ENCODE data around the gene MRTFB.

DNA sequence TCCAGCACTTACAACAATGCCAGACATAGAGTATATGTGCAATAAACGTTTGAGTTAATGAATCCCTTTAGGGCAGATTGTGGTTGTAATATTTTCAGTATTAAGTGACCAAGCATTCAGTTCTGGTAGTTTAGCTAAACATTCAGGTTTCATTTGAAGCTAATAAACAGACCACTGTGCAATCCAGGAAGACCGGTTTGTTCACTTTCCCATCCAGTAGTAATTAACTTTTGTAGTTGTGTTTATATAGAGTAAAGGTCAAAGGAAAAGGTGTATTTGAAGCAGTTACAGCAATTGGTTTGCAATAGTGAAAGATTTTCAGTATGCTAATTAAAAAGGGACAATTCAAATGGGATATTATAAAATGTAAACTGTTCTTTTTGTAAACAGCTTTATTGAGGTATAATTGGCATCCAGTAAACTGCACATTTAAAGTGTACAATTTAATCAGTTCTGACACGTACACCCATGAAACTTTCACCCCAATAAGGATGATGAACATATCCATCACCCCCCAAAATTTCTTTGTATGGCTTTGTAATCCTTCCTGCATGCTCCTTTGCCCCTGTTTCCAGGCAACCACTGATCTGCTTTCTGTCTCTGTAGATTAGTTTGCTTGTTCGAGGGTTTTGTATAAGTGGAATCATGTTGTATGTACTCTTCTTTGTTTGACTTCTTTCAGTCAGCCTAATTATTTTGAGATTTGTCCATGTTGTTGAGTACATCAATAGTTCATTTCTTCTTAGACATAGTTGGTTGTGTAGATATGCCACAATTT is 26.3 kb downstream of the MRTFB start:
- TF ChIP-seq, protein P1, sequence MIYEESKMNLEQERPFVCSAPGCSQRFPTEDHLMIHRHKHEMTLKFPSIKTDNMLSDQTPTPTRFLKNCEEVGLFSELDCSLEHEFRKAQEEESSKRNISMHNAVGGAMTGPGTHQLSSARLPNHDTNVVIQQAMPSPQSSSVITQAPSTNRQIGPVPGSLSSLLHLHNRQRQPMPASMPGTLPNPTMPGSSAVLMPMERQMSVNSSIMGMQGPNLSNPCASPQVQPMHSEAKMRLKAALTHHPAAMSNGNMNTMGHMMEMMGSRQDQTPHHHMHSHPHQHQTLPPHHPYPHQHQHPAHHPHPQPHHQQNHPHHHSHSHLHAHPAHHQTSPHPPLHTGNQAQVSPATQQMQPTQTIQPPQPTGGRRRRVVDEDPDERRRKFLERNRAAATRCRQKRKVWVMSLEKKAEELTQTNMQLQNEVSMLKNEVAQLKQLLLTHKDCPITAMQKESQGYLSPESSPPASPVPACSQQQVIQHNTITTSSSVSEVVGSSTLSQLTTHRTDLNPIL (CRISPR knock-in tag; IDR thresholded peaks at IDR 0.05; ENCODE audit: low read depth): no peak
- TF ChIP-seq SNAI2 (CRISPR knock-in tag; IDR thresholded peaks at IDR 0.05) (no peak), RARB (CRISPR knock-in tag; IDR thresholded peaks at IDR 0.05) (no peak), ARNTL (CRISPR knock-in tag; IDR thresholded peaks at IDR 0.05; ENCODE audit: borderline replicate concordance, low read depth) (no peak), ZFP3 (CRISPR knock-in tag; IDR thresholded peaks at IDR 0.05) (no peak), ZNF565 (CRISPR knock-in tag; conservative IDR thresholded peaks at IDR 0.05; ENCODE audit: low read depth) (no peak), ZFP30 (CRISPR knock-in tag; IDR thresholded peaks at IDR 0.05) (no peak), BACH2 (CRISPR knock-in tag; IDR thresholded peaks at IDR 0.05; ENCODE audit: borderline replicate concordance) (no peak), PPARA (CRISPR knock-in tag; IDR thresholded peaks at IDR 0.05; ENCODE audit: borderline replicate concordance) (no peak)
